Measurements from ENCODE around the gene CRYGC. TPM values are rescaled to one million over a fixed set of nuclear protein-coding genes. Genes with fewer than 3 reads are reported as not detected.

Gene CRYGC
- total RNA-seq, 1 donor from 2014 or later: not detected

DNA sequence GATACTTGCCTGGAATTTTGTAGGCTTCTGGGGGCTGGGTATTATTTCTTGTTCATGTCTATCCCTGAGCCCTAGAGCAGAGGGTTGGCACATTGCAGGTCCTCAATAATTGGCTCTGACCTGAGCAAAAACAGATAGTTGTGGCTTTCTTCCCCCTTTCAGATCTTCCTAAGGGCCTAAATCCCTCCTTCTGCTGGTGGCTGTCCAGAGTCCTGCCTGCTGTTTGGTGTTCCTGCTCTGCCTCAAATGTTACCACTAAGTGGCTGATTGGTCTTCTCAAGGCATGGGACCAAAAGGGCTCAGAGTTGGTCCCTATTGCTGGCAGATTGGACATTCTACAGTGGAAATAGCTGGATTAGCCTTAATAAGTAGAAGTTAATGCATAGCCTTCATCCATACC, 17.4 kb upstream of the CRYGC start:
- Mint-ChIP-seq H3K9me3 (ENCODE audit: unreplicated experiment) (peaks cover 5% of the 10 kb centered on the region), H3K27ac (ENCODE audit: unreplicated experiment) (no peak overlapping the region), H3K4me3 (ENCODE audit: unreplicated experiment) (no peak overlapping the region), H3K27me3 (ENCODE audit: low read depth, unreplicated experiment) (no peaks in the 10 kb centered on the region), H3K36me3 (ENCODE audit: low read depth, unreplicated experiment) (no peaks in the 10 kb centered on the region), H3K4me1 (ENCODE audit: low read depth, unreplicated experiment) (no peaks in the 10 kb centered on the region)
- no peaks in the 10 kb centered on the region for H3K9me3 ChIP-seq (ENCODE audit: insufficient read depth, low read depth, low read length)
- H3K27ac ChIP-seq (ENCODE audit: low read depth, low read length): no peak overlapping the region
- no peak for DNase-seq (ENCODE audit: low read depth)
- H3K4me3 ChIP-seq (ENCODE audit: insufficient read depth, low read depth, low read length): no peak overlapping the region
- no peak overlapping the region for H3K9ac ChIP-seq (ENCODE audit: low read length)
- no peaks in the 10 kb centered on the region for H3K4me1 ChIP-seq (ENCODE audit: insufficient read depth, low read length)
- H3K79me2 ChIP-seq (ENCODE audit: insufficient read depth, low read length): no peaks in the 10 kb centered on the region
- TF ChIP-seq EZH2 (IDR thresholded peaks at IDR 0.05; ENCODE audit: insufficient read depth, low read length) (no peak), CTCF (IDR thresholded peaks at IDR 0.05; ENCODE audit: insufficient read depth, low read depth, low read length) (no peak)
- no peak for FAIRE-seq
- H4K20me1 ChIP-seq (ENCODE audit: insufficient read depth, low read length): no peaks in the 10 kb centered on the region
- H2AFZ ChIP-seq (ENCODE audit: low read depth, low read length): no peak overlapping the region
- no peak overlapping the region for H3K4me2 ChIP-seq (ENCODE audit: low read length)
- H3K27me3 ChIP-seq (ENCODE audit: insufficient read depth, low read length): no peaks in the 10 kb centered on the region
- H3K36me3 ChIP-seq (ENCODE audit: insufficient read depth, low read length): no peaks in the 10 kb centered on the region

- Histone ChIP-seq H3K79me2 (ENCODE audit: insufficient read depth, low read length) (no peaks in the 10 kb centered on the region), H3K9ac (ENCODE audit: low read length) (no peak within 1 kb of the TSS), H3K4me2 (ENCODE audit: low read length) (no peak within 1 kb of the TSS), H3K4me1 (ENCODE audit: insufficient read depth, low read length) (no peaks in the 10 kb centered on the region), H3K27ac (ENCODE audit: low read depth, low read length) (no peak within 1 kb of the TSS), H3K36me3 (ENCODE audit: insufficient read depth, low read length) (no peaks in the 10 kb centered on the region), H3K4me3 (ENCODE audit: insufficient read depth, low read depth, low read length) (no peak within 1 kb of the TSS), H3K9me3 (ENCODE audit: insufficient read depth, low read depth, low read length) (no peaks in the 10 kb centered on the region), H3K27me3 (ENCODE audit: insufficient read depth, low read length) (no peaks in the 10 kb centered on the region), H2AFZ (ENCODE audit: low read depth, low read length) (no peak within 1 kb of the TSS), H4K20me1 (ENCODE audit: insufficient read depth, low read length) (no peaks in the 10 kb centered on the region)
- H3K27me3 Mint-ChIP-seq (ENCODE audit: low read depth, unreplicated experiment): no peaks in the 10 kb centered on the region
- TF ChIP-seq EZH2 (IDR thresholded peaks at IDR 0.05; ENCODE audit: insufficient read depth, low read length) (no peak), CTCF (IDR thresholded peaks at IDR 0.05; ENCODE audit: insufficient read depth, low read depth, low read length) (no peak)
- no peak within 1 kb of the TSS for H3K27ac Mint-ChIP-seq (ENCODE audit: unreplicated experiment)
- DNase-seq (ENCODE audit: low read depth) (no peak), FAIRE-seq (no peak)
- peaks cover 5% of the 10 kb centered on the region for H3K9me3 Mint-ChIP-seq (ENCODE audit: unreplicated experiment)
- no peaks in the 10 kb centered on the region for H3K4me1 Mint-ChIP-seq (ENCODE audit: low read depth, unreplicated experiment)
- no peaks in the 10 kb centered on the region for H3K36me3 Mint-ChIP-seq (ENCODE audit: low read depth, unreplicated experiment)
- no peak within 1 kb of the TSS for H3K4me3 Mint-ChIP-seq (ENCODE audit: unreplicated experiment)
These were observed 16.4 kb upstream of the CRYGC start, which contains the start of gene CRYGB for GRCh38 chr2:208146006-208146405. Gene CRYGB (minus strand): TSS chr2:208146158. CDS start chr2:208146120, 38 bp downstream.

- Mint-ChIP-seq H3K27ac (ENCODE audit: unreplicated experiment) (no peak overlapping the region), H3K9me3 (ENCODE audit: unreplicated experiment) (peaks cover 3% of the 10 kb centered on the region), H3K36me3 (ENCODE audit: low read depth, unreplicated experiment) (no peaks in the 10 kb centered on the region), H3K4me1 (ENCODE audit: low read depth, unreplicated experiment) (no peaks in the 10 kb centered on the region), H3K4me3 (ENCODE audit: unreplicated experiment) (no peak overlapping the region), H3K27me3 (ENCODE audit: low read depth, unreplicated experiment) (no peaks in the 10 kb centered on the region)
- Histone ChIP-seq H3K27ac (ENCODE audit: low read depth, low read length) (no peak overlapping the region), H3K4me3 (ENCODE audit: insufficient read depth, low read depth, low read length) (no peak overlapping the region), H3K79me2 (ENCODE audit: insufficient read depth, low read length) (no peaks in the 10 kb centered on the region), H3K9me3 (ENCODE audit: insufficient read depth, low read depth, low read length) (no peaks in the 10 kb centered on the region), H3K9ac (ENCODE audit: low read length) (no peak overlapping the region), H3K4me1 (ENCODE audit: insufficient read depth, low read length) (no peaks in the 10 kb centered on the region), H3K36me3 (ENCODE audit: insufficient read depth, low read length) (no peaks in the 10 kb centered on the region), H3K27me3 (ENCODE audit: insufficient read depth, low read length) (no peaks in the 10 kb centered on the region), H4K20me1 (ENCODE audit: insufficient read depth, low read length) (no peaks in the 10 kb centered on the region), H3K4me2 (ENCODE audit: low read length) (no peak overlapping the region), H2AFZ (ENCODE audit: low read depth, low read length) (no peak overlapping the region)
- DNase-seq (ENCODE audit: low read depth) (no peak), FAIRE-seq (no peak)
- TF ChIP-seq EZH2 (IDR thresholded peaks at IDR 0.05; ENCODE audit: insufficient read depth, low read length) (no peak), CTCF (IDR thresholded peaks at IDR 0.05; ENCODE audit: insufficient read depth, low read depth, low read length) (no peak)
These were observed 13.5 kb upstream of the CRYGC start for GRCh38 chr2:208142925-208143799.

Measured in astrocyte (in vitro differentiated cells and primary cell).